ENCODE results near the gene KBTBD3. TPM values are rescaled to one million over a fixed set of nuclear protein-coding genes. Genes with fewer than 3 reads are reported as not detected.

Gene KBTBD3
- total RNA-seq, 2 experiments from 2014 or later, result 6.5 to 10.3 TPM

DNA sequence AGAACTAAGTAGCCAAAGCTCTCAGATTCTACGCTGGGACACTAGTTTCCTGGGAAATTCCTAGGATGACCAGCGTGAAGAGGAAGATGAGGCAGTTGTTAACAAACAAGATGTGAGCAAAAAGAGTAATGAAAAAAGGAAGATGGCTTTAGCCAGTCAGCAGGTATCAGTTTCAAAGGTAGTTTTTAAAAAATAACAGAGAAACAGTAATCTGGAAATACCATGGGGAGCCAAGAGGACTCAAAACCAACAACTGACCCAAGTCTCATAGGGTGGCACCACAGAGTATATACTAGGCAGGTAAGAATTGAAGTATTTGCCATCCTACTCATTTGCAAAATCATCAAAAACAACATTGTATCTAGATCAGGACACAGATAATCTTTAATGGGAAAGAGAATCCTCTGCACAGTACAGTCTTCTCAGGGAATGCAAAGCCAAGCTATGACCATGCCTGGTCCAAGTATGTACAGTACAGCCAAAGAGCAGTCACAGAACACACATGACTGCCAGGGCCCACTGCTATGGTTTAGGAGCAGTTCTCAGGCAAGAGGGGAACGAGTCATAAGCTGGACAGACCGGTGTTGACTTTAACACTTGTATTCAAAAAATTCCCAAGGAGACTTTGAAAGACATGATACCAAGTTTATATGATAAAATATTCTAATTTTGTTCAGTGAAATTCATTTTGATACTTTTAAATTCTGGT is 75.7 kb downstream of the KBTBD3 start:
- H3K27ac ChIP-seq (ENCODE audit: low read depth, low read length, poor library complexity, severe bottlenecking), result no peak overlapping the region
- POLR2A ChIA-PET, result no interaction called here
- intact Hi-C loops (cut with micrococcal nuclease; ENCODE audit: unreplicated experiment), result no loop called here
- peaks cover 8% of the 10 kb centered on the region for H3K79me2 ChIP-seq (ENCODE audit: insufficient read depth, low read depth, low read length)
- CTCF ChIA-PET (ENCODE audit: unreplicated experiment), result no interaction called here
- H3K9me3 ChIP-seq (ENCODE audit: low read length), result 0 out of 2 replicates have a peak, but pooled peaks cover 6% of the 10 kb centered on the region
- no TSS peak for BruUV-seq (replicated peaks)
- 0 out of 2 replicates have a peak, but pooled peaks cover 5% of the 10 kb centered on the region for H4K20me1 ChIP-seq (ENCODE audit: insufficient read depth, low read length)
- H3K4me2 ChIP-seq (ENCODE audit: low read length), result no peak overlapping the region
- no peaks in the 10 kb centered on the region for H3K9me2 ChIP-seq (ENCODE audit: insufficient read depth, low read length)
- DNase-seq (ENCODE audit: low spot score), result no peak
- TF ChIP-seq, protein P1, sequence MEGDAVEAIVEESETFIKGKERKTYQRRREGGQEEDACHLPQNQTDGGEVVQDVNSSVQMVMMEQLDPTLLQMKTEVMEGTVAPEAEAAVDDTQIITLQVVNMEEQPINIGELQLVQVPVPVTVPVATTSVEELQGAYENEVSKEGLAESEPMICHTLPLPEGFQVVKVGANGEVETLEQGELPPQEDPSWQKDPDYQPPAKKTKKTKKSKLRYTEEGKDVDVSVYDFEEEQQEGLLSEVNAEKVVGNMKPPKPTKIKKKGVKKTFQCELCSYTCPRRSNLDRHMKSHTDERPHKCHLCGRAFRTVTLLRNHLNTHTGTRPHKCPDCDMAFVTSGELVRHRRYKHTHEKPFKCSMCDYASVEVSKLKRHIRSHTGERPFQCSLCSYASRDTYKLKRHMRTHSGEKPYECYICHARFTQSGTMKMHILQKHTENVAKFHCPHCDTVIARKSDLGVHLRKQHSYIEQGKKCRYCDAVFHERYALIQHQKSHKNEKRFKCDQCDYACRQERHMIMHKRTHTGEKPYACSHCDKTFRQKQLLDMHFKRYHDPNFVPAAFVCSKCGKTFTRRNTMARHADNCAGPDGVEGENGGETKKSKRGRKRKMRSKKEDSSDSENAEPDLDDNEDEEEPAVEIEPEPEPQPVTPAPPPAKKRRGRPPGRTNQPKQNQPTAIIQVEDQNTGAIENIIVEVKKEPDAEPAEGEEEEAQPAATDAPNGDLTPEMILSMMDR (conservative IDR thresholded peaks at IDR 0.05; ENCODE audit: low read length), result no peak
- no peak for TF ChIP-seq EZH2phosphoT487 (IDR thresholded peaks at IDR 0.05; ENCODE audit: borderline replicate concordance, low read depth, low read length)
- H2AFZ ChIP-seq (ENCODE audit: low read length), result no peak overlapping the region
- no peaks in the 10 kb centered on the region for H3K4me1 ChIP-seq (ENCODE audit: insufficient read depth, low read length, poor library complexity, severe bottlenecking)
- H3K4me3 ChIP-seq (ENCODE audit: low read depth, low read length, poor library complexity, severe bottlenecking), result no peak overlapping the region
- peaks cover 42% of the 10 kb centered on the region for H3K36me3 ChIP-seq (ENCODE audit: insufficient read depth, low read length)

Other genes with a start within 250 kb of the KBTBD3 start
- 26.4 and 26.6 TPM in 2 replicates for gene MSANTD4, start 55.1 kb downstream of the KBTBD3 start, total RNA-seq (2014; rRNA removed; shearing (Covaris generic))
- gene MSANTD4, start 55.1 kb downstream of the KBTBD3 start, total RNA-seq (2022), result 20.4 and 21.0 TPM in 2 replicates
- gene AASDHPPT, start 315 bp upstream of the KBTBD3 start, total RNA-seq (2014; rRNA removed; shearing (Covaris generic)), result 42.1 and 51.1 TPM in 2 replicates
- gene AASDHPPT, start 315 bp upstream of the KBTBD3 start, total RNA-seq (2022), result 44.8 and 49.5 TPM in 2 replicates

Data from OCI-LY7 (cell line).